Measurements from ENCODE around the gene ST6GALNAC3. TPM values are rescaled to one million over a fixed set of nuclear protein-coding genes. Genes with fewer than 3 reads are reported as not detected.
A peak's percentile ranks its signal among the peaks of the same experiment; 100 is the strongest.

The ST6GALNAC3 gene
- total RNA-seq, 4 donors from 2014 or later: 2.8 to 3.5 (median 3.4) TPM

GRCh38 chr1:76548513-76549100, 474.1 kb downstream of the ST6GALNAC3 start:
- Histone ChIP-seq H3K27me3 (no peaks in the 10 kb centered on the region), H3K4me3 (no peak overlapping the region), H3K36me3 (no peaks in the 10 kb centered on the region), H3K9me3 (no peaks in the 10 kb centered on the region), H3K27ac (peak overlapping the region in 2 of 4 donors; percentile 32 to 41), H3K4me1 (peaks cover 0 to 20% (median 0%) of the 10 kb centered on the region in 4 donors)
- TF ChIP-seq POLR2A (IDR thresholded peaks at IDR 0.05): no peak
- no peak for TF ChIP-seq CTCF (IDR thresholded peaks at IDR 0.05)
- no peak for DNase-seq

GRCh38 chr1:76554283-76554682, 479.7 kb downstream of the ST6GALNAC3 start:
- no peak for TF ChIP-seq CTCF (IDR thresholded peaks at IDR 0.05)
- TF ChIP-seq POLR2A (IDR thresholded peaks at IDR 0.05): no peak
- H3K9me3 ChIP-seq: no peaks in the 10 kb centered on the region

GRCh38 chr1:76562292-76562691, 487.7 kb downstream of the ST6GALNAC3 start:
- Histone ChIP-seq H3K27me3 (no peaks in the 10 kb centered on the region), H3K9me3 (no peaks in the 10 kb centered on the region), H3K36me3 (no peaks in the 10 kb centered on the region), H3K4me3 (no peak overlapping the region), H3K27ac (no peak overlapping the region), H3K4me1 (no peaks in the 10 kb centered on the region)
- no peak for TF ChIP-seq POLR2A (IDR thresholded peaks at IDR 0.05)
- TF ChIP-seq CTCF (IDR thresholded peaks at IDR 0.05): no peak
- DNase-seq: no peak

More at GRCh38 chr1:76554283-76554682, 479.7 kb downstream of the ST6GALNAC3 start:
- Histone ChIP-seq H3K4me3 (no peak overlapping the region), H3K36me3 (no peaks in the 10 kb centered on the region), H3K27ac (no peak overlapping the region), H3K4me1 (no peaks in the 10 kb centered on the region), H3K27me3 (no peaks in the 10 kb centered on the region)
- no peak for DNase-seq

- no peak for DNase-seq
- Histone ChIP-seq H3K27ac (no peak overlapping the region), H3K27me3 (no peaks in the 10 kb centered on the region), H3K36me3 (no peaks in the 10 kb centered on the region), H3K4me1 (no peaks in the 10 kb centered on the region), H3K4me3 (no peak overlapping the region), H3K9me3 (no peaks in the 10 kb centered on the region)
- TF ChIP-seq CTCF (IDR thresholded peaks at IDR 0.05): no peak
- no peak for TF ChIP-seq POLR2A (IDR thresholded peaks at IDR 0.05)
Measured at GRCh38 chr1:76568573-76569238, 494.2 kb downstream of the ST6GALNAC3 start.

- H3K27me3 ChIP-seq: no peaks in the 10 kb centered on the region
- H3K36me3 ChIP-seq: no peaks in the 10 kb centered on the region
- no peak overlapping the region for H3K4me3 ChIP-seq
- TF ChIP-seq POLR2A (IDR thresholded peaks at IDR 0.05) (no peak), CTCF (IDR thresholded peaks at IDR 0.05) (no peak)
- H3K9me3 ChIP-seq: no peaks in the 10 kb centered on the region
- no peaks in the 10 kb centered on the region for H3K4me1 ChIP-seq
- DNase-seq: no peak
- no peak overlapping the region for H3K27ac ChIP-seq
Measured at GRCh38 chr1:76571248-76571647, 496.7 kb downstream of the ST6GALNAC3 start.
